Fibroblast of skin of left quadriceps (primary cell): ENCODE data around the gene MT1H.

Experiments used
- DNase-seq, 2 experiments: peaks; one replicate each; pipeline ENCODE4 v3.0.0-alpha.2; 2013; ENCODE audit warnings: low read depth in 2 of 2

MT1H gene

DNA sequence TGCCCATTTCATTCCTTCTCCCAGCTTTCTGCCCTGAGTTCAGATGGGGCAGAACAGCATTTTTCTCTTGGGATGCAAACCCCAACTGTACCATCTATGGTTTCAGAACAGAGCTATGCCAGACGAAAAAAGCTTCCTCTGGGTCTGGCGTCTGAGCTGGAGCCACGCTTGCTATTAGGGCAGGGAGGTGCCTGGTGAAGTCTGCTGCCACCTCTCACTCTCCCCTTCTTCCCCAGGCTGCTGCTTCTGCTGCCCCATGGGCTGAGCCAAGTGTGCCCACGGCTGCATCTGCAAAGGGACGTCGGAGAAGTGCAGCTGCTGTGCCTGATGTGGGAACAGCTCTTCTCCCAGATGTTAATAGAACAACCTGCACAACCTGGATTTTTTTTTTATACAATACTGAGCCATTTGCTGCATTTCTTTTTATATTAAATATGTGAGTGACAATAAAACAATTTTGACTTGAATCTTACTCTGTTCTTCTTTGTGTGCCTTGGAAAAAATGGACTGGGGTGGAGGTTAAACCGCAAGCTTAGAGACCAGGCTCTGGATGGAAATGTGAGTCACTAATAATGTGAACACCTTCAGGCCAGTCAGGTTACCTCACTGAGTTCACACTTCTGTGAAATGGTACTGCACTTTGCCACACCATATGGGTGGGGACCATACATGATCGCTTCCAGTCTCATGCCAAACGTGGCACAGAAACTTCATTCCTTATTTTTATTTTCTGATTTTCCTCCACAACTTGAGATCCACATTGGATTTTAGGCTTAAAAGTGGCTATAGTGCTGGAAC lies 32.8 kb upstream of the MT1H start:
- DNase-seq: no peak

DNA sequence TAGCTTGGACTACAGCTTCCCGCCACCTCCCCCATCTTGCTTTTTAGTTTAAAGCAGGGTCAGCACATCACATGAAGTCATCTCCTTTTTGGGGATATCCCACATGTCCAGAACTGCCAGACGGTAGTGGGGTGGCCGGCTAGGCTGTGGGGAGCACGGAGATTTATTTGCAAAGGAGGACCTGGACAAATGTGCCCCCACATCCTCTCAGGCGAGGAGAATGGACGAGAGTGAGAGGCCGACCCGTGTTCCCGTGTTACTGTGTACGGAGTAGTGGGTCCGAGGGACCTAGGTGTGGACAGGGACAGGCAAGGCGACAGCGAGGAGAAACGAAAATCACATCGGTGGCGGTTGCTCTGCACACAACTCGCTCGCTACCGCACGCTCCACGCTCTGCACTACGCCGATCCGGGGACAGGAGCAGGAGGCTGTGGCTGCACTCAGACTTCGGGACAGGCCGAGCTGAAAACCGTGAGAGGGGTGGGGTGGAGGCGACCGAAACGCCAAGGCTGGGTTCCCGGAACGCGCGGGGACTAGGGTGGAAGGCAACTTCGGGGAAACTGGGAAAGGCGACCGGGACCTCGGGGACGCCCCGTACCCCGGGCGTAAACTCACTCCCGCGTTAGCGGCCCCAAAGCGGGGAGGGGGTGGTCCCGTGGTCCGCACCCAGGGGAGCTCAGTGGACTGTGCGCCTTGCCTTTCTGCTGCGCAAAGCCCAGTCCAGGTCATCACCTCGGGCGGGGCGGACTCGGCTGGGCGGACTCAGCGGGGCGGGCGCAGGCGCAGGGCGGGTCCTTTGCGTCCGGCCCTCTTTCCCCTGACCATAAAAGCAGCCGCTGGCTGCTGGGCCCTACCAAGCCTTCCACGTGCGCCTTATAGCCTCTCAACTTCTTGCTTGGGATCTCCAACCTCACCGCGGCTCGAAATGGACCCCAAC lies 31.5 kb upstream of the MT1H start, which contains the start of gene MT1A:
TSS of gene MT1A (plus strand) at position 853 of the 937 bp plus-strand sequence. CDS start at position 926, 73 bp downstream.
- no peak for DNase-seq

DNA sequence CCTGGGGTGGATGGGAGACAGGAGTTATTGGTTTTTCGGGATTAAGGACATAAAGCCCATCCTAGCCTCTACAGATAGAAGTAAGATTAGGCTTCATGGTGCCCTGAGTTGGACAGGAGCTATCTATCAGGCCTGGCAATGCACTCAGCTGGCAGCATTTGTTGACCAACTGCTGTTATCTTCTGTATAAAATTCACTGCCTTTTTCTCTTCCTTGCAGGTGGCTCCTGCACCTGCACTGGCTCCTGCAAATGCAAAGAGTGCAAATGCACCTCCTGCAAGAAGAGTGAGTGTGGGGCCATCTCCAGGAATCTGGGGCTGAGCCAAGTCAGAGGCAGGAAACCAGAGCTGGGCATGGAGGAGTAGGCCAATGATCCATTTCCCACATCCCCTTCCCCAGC lies 30.6 kb upstream of the MT1H start:
- DNase-seq: no peak

DNA sequence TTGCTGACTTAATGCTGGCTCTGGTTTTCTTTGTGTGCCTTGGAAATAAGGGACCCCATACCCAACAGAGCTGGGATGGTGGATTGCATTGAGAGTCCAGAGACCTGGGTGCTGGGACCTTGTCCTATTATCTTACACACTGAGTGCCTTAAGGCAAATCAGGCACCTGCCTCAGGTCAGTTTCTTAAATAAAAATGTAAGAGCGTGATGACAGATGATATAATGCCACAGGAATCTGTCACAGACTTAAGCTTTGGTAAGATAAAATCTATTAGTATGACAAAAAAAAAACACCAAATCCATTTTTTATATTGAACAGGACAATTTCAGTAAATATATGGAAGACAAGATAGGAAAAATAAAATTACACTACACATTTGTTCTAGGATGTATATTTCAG lies 29.5 kb upstream of the MT1H start:
- DNase-seq: no peak

DNA sequence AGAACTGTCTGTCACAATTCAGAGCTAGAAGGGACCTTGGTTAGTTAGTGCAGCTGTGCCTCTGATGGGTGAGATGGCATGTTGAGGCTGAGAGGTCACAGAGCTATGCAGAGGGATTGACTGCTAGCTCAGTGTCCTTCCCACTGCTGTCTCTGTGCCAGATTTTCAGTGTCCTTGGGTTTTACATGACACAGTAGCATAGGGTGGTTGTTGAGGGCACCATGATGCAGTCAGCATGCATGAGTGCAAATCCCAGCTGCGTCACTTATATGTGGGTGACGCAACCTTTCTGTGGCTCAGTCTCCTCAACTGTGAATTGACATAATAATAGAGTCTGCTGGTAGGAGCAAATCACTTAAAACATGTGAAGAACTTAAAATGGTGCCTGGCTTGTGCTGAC lies 28.4 kb upstream of the MT1H start:
- DNase-seq: no peak

DNA sequence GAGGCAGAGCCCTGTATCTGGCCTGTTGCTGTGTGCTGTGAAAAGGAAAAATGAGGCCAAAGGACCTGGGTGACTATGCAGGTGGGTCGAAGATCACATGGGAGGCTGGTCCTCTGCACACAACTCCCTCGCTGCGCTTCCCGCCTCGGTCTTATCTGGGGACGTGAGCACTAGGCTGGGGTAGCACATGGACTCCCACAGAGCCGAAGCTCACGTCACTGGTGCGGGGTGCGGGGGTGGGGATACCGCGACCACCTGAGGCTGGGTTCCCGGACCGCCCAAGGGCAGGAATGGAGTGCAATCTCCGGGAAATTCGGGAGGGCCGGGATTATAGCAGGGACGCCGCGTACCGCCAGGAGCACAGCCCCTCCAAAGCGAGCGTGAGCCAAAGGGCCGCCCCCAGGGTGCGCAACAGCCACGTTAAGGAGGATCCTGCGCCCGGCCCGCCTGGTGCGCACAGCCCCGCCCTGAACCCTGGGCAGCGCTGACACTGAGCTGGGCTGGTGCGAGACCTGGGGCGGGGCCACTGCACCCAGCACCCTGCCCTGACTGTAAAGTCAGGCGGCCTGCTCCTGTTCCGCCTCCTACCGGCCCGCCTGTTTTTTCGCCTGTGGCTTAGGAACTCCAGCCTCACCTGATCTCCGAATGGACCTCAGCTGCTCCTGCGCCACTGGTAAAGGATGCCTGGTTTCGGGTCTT lies 26.4 kb upstream of the MT1H start:
- no peak for DNase-seq

DNA sequence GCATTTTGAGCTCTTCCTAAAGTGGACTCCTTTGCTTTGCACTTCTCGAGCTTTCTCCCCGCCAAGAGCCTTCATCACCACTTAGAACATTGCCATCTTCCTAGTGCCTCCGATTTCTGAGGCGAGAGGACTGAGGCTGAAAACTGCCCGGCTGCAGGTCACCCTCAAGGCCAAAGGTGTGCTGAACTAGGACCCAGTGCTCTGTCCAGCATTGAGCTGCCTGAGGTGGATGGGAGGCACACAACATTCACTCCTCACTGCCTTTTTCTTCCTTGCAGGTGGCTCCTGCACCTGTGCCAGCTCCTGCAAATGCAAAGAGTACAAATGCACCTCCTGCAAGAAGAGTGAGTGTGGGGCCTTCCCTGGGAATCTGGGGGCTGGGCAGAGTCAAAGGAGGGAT lies 25.8 kb upstream of the MT1H start:
- no peak for DNase-seq

DNA sequence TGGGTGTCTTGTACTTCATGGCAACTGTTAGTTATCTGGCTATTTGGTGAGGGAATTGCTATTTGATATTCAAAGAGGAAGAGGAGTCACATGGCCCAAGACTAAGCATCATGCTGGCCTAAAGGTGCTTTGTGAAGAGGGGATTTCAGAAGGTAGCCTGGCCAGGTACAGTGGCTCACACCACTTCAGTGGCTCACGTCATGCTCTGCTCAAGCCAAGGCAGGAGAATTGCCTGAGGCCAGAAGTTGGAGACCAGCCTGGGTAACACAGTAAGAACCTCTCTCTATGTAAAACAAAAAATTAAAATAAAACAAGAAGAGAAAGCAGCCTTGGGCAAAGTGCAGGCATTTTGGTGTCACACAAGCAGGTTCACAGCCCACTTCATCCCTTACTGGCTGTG lies 24.3 kb upstream of the MT1H start:
- DNase-seq: no peak

DNA sequence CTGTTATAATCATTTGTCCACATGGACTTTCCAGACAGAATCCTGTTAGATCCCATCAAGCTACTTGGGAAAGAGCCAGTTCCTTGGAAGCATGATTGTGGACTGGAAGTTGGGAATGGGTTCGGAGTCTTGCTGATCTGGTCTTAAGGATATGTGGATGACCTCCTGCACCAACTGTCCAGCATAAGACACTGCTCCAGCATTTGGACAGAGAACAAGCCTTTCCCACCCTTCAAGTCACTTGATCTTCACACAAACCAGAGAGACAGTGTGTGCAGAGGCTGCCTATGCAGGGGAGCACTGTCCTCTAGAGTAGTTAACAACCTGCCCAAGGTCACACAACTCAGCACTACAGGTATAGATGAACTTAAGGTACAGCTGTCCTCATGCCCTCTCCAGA lies 23.8 kb upstream of the MT1H start:
- no peak for DNase-seq

DNA sequence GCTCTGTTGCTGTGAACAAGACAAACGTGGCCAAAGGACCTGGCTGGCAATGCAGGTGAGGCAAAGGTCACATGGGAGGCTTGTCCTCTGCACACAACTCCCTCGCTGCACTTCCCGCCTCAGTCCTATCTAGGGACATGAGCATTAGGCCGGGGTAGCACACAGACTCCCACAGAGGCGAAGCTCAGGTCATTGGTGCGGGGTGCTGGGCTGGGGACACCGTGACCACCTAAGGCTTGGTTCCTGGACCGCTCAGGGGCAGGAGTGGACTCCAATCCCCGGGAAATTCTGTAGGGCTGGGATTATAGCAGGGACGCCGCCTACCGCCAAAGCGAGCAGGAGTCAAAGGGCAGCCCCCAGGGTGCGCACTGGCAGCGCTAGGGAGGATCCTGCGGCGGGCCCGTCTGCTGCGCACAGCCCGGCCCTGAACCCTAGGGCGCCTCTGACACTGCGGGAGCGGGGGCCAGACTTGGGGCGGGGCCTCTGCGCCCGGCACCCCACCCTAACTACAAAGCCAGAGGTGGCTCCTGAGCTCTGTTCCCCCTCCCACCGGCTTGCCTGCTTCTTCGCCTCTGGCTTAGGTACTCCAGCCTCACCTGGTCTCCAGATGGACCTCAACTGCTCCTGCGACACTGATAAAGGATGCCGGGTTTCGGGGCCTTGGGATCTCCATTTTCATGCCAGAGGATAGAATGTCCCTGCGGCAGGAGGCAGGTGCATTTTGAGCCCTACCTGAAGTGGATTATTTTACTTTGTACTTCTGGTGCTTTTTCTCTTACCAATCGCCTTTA lies 21.8 kb upstream of the MT1H start:
- no peak for DNase-seq

DNA sequence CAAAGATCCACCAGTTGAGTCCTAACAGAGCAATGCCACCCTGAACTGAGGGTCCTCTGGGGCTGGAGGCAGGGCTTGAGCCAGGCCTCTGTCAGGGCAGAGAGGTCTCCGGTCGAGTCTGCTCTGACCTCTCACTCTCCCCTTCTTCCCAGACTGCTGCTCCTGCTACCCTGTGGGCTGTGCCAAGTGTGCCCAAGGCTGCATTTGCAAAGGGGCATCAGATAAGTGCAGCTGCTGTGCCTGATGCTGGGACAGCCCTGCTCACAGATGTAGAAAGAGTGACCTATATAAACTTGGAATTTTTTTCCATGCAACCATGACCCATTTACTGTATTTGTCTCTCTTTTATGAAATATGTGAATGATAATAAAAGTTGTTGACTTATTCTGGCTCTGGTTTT lies 20.3 kb upstream of the MT1H start:
- no peak for DNase-seq

DNA sequence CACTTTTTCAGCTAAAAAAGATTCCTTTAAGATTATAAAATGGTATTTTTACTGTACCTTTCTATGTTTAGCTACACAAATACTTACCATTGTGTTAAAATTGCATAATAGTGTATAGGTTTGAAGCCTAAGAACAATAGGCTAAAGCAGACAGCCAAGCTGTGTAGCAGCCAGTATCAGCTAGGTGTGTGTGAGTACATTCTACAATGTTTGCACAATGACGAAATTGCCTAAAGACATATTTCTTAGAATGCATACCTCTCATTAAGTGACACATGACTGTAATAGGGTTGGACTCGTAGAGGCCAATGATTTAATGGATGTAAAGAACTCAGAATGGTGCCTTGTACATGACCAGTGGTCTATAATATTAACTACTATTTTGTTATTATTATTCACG lies 19.8 kb upstream of the MT1H start:
- no peak for DNase-seq

DNA sequence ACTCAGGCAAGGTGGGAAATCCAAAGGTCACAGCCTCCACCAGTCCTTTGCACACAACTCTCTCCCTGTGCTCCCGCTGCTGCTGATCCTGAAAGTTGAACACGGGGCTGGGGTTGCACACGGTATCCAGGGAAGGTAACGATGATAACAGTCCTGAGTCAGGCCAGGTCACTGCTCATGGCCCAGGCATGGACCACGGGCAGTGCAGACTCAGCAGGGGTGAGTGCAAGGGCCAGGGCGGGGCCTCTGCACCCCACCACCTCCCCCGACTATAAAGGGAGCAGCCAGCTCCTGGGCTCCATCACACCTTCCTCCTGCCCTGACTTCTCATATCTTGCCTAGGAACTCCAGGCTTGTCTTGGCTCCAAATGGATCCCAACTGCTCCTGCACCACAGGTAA lies 18.0 kb upstream of the MT1H start, which contains the start of gene MT1B:
TSS of gene MT1B (plus strand) at position 301 of the 400 bp plus-strand sequence. CDS start at position 369, 68 bp downstream.
- no peak for DNase-seq

DNA sequence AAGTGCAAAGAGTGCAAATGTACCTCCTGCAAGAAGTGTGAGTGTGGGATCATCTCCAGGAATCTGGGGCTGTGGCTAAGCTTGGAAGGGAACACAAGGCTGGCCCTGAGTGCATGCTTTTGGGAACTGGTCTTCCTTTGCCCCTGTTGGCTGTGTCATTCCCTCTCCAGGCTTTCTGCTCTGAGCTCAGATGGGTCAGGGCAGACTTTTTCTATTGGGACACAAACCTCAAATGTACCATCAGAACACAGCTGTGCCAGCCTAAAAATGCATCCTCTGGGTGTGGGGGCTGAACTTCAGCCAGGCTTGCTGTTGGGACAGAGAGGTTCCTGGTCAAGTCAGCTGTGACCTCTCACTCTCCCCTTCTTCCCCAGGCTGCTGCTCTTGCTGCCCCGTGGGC lies 17.0 kb upstream of the MT1H start:
- no peak for DNase-seq

DNA sequence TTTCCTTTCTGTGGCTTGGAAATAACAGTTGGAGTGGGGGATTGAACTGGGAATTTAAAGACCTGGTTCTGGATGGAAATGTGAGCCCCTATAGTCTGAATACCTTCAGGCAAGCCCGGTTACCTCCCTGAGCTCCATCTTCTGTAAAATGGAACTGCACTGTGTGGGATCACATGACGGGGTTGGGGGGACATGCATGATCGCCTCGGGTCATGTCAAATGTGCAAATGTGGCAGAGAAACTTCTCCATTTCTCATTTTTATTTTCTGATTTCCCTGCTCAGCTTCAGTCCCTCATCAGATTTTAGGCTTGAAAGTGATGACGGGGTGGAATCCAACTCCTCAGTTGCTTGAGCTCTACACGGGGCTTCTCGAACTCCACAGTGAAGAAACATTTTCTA lies 16.4 kb upstream of the MT1H start:
- DNase-seq: no peak

DNA sequence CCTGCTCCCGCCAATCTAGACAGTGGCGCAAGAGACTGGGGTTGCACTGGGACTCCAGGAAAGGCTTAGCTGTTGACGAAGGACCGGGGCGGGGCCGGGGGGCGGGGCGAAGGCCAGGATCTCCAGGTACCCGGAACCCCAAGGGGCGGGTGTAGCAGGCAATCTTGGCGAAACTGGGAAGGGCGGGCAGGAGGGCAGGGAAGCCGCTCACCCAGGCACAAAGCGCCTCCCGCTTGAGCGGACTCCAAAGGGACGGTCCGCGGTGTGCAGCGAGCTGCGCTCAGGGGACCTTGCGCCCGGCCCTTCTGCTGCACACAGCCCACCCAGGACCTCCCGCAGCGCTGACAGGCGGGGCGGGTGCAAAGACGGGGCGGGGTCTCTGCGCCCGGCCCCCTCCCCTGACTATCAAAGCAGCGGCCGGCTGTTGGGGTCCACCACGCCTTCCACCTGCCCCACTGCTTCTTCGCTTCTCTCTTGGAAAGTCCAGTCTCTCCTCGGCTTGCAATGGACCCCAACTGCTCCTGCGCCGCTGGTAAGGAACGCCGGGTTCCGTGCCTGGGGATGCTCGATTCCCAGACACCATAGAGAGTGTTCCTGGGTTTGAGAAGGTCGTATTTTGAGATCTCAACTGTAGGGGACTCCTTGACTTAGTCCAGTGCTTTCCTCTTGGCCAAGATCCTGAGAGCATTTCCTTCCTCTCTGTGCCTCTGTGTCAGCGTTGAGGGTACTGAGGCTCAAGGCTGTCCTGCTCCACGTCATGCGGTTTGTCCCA lies 11.9 kb upstream of the MT1H start, which contains the start of gene MT1F:
TSS of gene MT1F (plus strand) at position 405 of the 772 bp plus-strand sequence. CDS start at position 505, 100 bp downstream.
- no peak for DNase-seq

DNA sequence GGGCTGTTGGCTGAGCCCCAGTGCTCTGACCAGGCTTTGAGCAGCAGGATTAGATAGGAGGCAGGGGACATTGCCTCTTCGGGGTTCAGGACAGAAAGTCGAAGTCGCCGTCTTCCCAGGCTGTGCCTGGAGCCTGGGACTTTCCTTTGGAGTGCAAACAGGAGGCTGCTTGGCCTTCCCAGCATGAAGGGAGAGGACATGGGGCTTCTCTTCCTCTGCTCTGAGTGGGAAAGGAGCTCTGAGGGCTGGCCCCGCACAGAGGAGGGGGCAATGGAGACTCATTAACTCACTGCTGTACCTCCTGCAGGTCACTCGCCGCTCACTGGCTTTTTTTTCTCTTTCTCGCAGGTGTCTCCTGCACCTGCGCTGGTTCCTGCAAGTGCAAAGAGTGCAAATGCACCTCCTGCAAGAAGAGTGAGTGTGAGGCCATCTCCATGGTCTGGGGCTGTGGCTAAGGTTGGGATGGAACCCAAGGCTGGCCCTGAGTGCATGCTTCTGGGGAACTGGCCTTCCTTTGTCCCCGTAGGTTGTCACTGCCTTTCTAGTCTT lies 11.2 kb upstream of the MT1H start:
- no peak for DNase-seq

DNA sequence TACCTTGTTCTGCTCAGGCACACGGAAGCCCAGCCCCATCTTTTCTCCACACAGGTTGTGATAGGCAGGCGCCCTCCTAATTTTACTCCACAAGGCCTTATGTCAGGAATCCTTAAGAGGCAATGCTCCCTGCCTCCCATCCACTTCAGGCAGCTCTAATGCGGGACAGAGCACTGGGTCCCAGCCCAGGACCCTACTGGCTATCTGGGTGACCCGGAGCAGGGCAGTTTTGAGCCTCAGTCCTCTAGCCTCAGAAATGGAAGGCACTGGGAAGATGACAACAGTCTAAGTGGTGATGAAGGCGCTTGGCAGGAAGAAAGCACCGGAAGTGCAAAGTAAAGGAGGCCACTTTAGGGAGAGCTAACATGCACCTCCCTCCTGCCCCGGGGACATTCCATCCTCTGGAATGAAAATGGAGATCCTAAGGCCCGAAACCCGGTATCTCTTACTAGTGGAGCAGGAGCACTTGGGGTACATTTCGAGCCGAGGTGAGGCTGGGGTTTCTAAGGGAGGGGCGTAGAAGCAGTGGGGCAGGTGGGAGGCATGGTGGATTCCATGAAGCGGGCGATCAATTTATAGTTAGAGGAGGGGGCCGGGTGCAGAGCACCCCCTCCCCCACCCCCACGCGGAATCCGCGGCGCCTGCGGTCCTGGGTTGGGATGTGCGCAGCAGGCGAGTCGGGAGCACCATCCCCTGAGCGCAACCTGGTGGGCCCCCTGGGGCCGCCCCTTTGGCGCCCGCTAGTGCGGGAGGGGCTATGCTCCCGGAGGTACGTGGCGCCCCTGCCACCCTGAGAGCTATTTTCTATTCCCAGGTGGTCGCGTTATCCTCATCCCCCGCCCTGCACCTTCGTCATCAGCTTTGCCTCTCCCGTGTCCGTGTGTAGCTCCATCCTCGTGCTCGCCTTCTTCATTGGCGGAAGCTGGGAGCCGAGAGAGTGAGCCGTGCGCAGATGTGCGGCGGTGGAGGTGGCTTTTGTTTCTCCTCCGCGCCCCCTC lies 7.0 kb upstream of the MT1H start:
- no peak for DNase-seq

DNA sequence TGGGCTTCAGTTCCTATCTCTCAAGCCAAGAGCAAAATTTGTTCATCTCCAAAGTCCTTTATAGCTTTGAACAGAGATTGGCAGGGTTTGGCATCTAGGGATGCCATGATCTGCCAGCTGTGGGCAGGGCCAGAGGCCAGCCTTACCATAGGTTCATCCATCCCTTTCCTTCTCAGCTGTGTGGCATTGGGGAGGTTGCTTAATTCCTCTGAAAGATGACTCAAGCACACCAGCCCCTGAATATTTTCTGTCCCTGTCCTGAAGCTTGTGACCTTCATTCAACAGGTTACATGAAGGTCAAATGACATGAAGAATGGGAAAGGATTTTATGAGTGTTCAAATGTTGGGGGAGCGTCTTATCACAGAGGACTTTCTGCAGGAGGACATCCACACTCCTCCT lies 5.1 kb upstream of the MT1H start:
- no peak for DNase-seq
